ENCODE results near the gene DDX56.
A peak's percentile ranks its signal among the peaks of the same experiment; 100 is the strongest.

Gene DDX56

GRCh38 chr7:44595934-44596635 is 22.4 kb upstream of the DDX56 start:
- no peak for DNase-seq (ENCODE audit: low read depth in 3 of 3)

GRCh38 chr7:44590910-44591309 is 17.2 kb upstream of the DDX56 start:
- no peak for DNase-seq (ENCODE audit: low read depth in 3 of 3)

- peak in 1 of 3 experiments; percentile 49 for DNase-seq (ENCODE audit: low read depth in 3 of 3)
These were observed 14.4 kb upstream of the DDX56 start for GRCh38 chr7:44587843-44588711.

- DNase-seq (ENCODE audit: low read depth in 3 of 3) = no peak
These were observed 9.6 kb upstream of the DDX56 start for GRCh38 chr7:44583146-44583865.

GRCh38 chr7:44581879-44582603 is 8.3 kb upstream of the DDX56 start, which contains the start of gene TMED4:
TMED4 (minus strand) TSS chr7:44582231; CDS start chr7:44582206, 25 bp downstream.
- peak; percentile 100 for DNase-seq (ENCODE audit: low read depth in 3 of 3)

GRCh38 chr7:44580945-44581878 is 7.5 kb upstream of the DDX56 start:
- peak in 1 of 3 experiments; percentile 47 for DNase-seq (ENCODE audit: low read depth in 3 of 3)

- DNase-seq (ENCODE audit: low read depth in 3 of 3) = no peak
These were observed 2.5 kb upstream of the DDX56 start for GRCh38 chr7:44576228-44576627.

- no peak for DNase-seq (ENCODE audit: low read depth in 3 of 3)
These were observed 1.3 kb upstream of the DDX56 start for GRCh38 chr7:44575054-44575453.

GRCh38 chr7:44574287-44574872 is 672 bp upstream of the DDX56 start:
- DNase-seq (ENCODE audit: low read depth in 3 of 3) = no peak

GRCh38 chr7:44572771-44573170 is 937 bp downstream of the DDX56 start:
- DNase-seq (ENCODE audit: low read depth in 3 of 3) = no peak

GRCh38 chr7:44569959-44570358 is 3.7 kb downstream of the DDX56 start:
- DNase-seq (ENCODE audit: low read depth in 3 of 3) = no peak

- DNase-seq (ENCODE audit: low read depth in 3 of 3) = no peak
These were observed 4.7 kb downstream of the DDX56 start for GRCh38 chr7:44568771-44569560.

- no peak for DNase-seq (ENCODE audit: low read depth in 3 of 3)
These were observed 5.8 kb downstream of the DDX56 start for GRCh38 chr7:44567884-44568283.

- DNase-seq (ENCODE audit: low read depth in 3 of 3) = no peak
These were observed 7.0 kb downstream of the DDX56 start for GRCh38 chr7:44566680-44567079.

GRCh38 chr7:44565795-44566559 is 7.7 kb downstream of the DDX56 start:
- no peak for DNase-seq (ENCODE audit: low read depth in 3 of 3)

GRCh38 chr7:44565097-44565794 is 8.5 kb downstream of the DDX56 start:
- peak; percentile 42 to 58 (median 44) for DNase-seq (ENCODE audit: low read depth in 3 of 3)

GRCh38 chr7:44564606-44565005 is 9.1 kb downstream of the DDX56 start:
- no peak for DNase-seq (ENCODE audit: low read depth in 3 of 3)

GRCh38 chr7:44563171-44563679 is 10.5 kb downstream of the DDX56 start:
- DNase-seq (ENCODE audit: low read depth in 3 of 3) = no peak
